ENCODE results near the gene NDUFA6.
"Not testable (repeated sequence)": the region's sequence is repeated elsewhere in the genome, so short reads cannot be mapped to it uniquely, and the experiment has no call there.

DNA sequence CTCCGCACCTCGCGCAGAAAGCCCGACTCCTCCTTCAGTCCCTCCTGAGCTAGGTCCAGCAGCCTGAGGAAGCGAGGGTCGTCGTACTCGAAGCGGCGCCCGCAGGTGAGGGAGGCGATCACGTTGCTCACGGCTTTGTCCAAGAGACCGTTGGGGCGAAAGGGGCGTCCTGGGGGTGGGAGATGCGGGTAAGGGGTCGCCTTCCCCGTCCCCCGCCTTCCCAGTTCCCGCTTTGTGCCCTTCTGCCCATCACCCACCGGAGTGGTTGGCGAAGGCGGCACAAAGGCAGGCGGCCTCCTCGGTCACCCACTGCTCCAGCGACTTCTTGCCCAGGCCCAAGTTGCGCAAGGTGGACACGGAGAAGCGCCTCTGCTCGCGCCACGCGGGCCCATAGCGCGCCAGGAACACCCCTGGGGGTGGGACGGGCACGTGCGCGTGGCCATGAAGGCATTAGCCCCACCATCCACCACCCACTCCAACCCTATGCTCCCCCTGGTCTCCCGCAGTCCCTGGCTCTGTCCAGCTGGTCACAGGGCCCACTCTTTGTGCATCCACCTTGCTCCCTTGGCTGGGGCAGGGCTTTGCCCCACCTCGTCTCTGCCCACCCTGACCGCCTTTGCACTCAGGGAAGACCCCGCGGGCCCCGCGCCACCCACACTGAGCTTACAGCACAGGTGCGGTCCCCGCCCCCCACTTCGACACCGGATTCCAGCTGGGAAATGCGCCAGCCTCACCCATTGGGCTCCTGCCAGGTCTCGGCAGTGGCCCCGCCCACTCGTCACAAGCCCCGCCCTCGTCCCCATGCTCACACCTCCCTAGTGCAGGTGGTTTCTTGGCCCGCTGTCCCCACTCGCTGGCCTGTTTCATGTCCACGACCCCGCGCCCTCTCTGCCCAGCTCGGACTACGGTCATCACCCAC lies 38.5 kb upstream of the NDUFA6 start:
- TF ChIP-seq, protein P1, sequence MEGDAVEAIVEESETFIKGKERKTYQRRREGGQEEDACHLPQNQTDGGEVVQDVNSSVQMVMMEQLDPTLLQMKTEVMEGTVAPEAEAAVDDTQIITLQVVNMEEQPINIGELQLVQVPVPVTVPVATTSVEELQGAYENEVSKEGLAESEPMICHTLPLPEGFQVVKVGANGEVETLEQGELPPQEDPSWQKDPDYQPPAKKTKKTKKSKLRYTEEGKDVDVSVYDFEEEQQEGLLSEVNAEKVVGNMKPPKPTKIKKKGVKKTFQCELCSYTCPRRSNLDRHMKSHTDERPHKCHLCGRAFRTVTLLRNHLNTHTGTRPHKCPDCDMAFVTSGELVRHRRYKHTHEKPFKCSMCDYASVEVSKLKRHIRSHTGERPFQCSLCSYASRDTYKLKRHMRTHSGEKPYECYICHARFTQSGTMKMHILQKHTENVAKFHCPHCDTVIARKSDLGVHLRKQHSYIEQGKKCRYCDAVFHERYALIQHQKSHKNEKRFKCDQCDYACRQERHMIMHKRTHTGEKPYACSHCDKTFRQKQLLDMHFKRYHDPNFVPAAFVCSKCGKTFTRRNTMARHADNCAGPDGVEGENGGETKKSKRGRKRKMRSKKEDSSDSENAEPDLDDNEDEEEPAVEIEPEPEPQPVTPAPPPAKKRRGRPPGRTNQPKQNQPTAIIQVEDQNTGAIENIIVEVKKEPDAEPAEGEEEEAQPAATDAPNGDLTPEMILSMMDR (IDR thresholded peaks at IDR 0.05): not testable (repeated sequence)
- not testable (repeated sequence) for TF ChIP-seq POLR2AphosphoS5 (IDR thresholded peaks at IDR 0.05)

Data from suprapubic skin (tissue), 3 donors.